Middle frontal gyrus (tissue), 1 donor: ENCODE measurements around the gene SYT8.
"Not testable (repeated sequence)": the region's sequence is repeated elsewhere in the genome, so short reads cannot be mapped to it uniquely, and the experiment has no call there.

Source experiments
- DNase-seq: peaks from one replicate; pipeline ENCODE4 v3.0.0-alpha.2; 2015; ENCODE audit warnings: low spot score; ENCODE audit errors: extremely low spot score

SYT8 gene

GRCh38 chr11:1834779-1835670 lies at the start of gene SYT8:
TSS of gene SYT8 (plus strand) at chr11:1834990. CDS start at chr11:1835106, 116 bp downstream.
- no peak for DNase-seq

- no peak for DNase-seq
Observed at GRCh38 chr11:1785749-1786413, 48.9 kb upstream of the SYT8 start.

- no peak for DNase-seq
Observed at GRCh38 chr11:1786466-1786865, 48.3 kb upstream of the SYT8 start.

- no peak for DNase-seq
Observed at GRCh38 chr11:1791912-1792311, 42.9 kb upstream of the SYT8 start.

- DNase-seq: no peak
Observed at GRCh38 chr11:1792461-1792860, 42.3 kb upstream of the SYT8 start.

GRCh38 chr11:1793081-1793480 lies 41.7 kb upstream of the SYT8 start:
- DNase-seq: no peak

- DNase-seq: no peak
Observed at GRCh38 chr11:1796413-1797011, 38.3 kb upstream of the SYT8 start.

- DNase-seq: no peak
Observed at GRCh38 chr11:1797391-1798125, 37.2 kb upstream of the SYT8 start.

GRCh38 chr11:1803246-1803645 lies 31.5 kb upstream of the SYT8 start:
- no peak for DNase-seq

- not testable (repeated sequence) for DNase-seq
Observed at GRCh38 chr11:1803835-1804519, 30.8 kb upstream of the SYT8 start.

GRCh38 chr11:1805525-1805924 lies 29.3 kb upstream of the SYT8 start:
- no peak for DNase-seq

GRCh38 chr11:1807264-1807995 lies 27.4 kb upstream of the SYT8 start:
- DNase-seq: no peak

GRCh38 chr11:1810761-1811160 lies 24.0 kb upstream of the SYT8 start:
- DNase-seq: no peak

- DNase-seq: no peak
Observed at GRCh38 chr11:1812274-1812673, 22.5 kb upstream of the SYT8 start.

GRCh38 chr11:1812801-1813200 lies 22.0 kb upstream of the SYT8 start:
- no peak for DNase-seq

- not testable (repeated sequence) for DNase-seq
Observed at GRCh38 chr11:1813356-1813755, 21.4 kb upstream of the SYT8 start.

- no peak for DNase-seq
Observed at GRCh38 chr11:1814691-1815090, 20.1 kb upstream of the SYT8 start.

GRCh38 chr11:1815311-1815710 lies 19.5 kb upstream of the SYT8 start:
- DNase-seq: no peak

- no peak for DNase-seq
Observed at GRCh38 chr11:1815751-1816150, 19.0 kb upstream of the SYT8 start.

- no peak for DNase-seq
Observed at GRCh38 chr11:1817000-1817399, 17.8 kb upstream of the SYT8 start.
